ENCODE results near the gene SV2C.
A peak's percentile ranks its signal among the peaks of the same experiment; 100 is the strongest.

Gene SV2C

DNA sequence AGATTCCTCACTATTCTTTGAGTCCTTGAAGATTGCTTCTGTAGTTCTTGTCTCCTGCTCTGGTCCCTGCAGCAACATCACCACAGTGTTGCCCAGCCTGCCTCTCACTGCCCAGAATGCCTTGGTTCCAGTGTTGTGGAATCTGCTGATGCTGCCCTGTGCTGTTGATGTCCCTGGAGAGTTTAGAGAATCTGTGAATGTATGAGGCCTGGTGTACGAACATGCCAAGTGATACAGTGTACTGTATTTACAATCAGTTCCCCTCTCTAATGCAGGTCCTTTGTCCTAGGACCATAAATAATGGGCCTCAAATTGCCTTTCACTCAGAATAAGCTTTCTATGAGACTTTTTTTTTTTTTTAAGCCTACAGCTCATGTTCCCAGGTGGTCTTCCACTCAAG is 8.2 kb downstream of the SV2C start:
- DNase-seq (ENCODE audit: extremely low spot score, insufficient read length, low read depth), result no peak
- FAIRE-seq, result no peak

- DNase-seq (ENCODE audit: extremely low spot score, insufficient read length, low read depth) (no peak), FAIRE-seq (peak; percentile 50)
These were observed 16.1 kb downstream of the SV2C start for GRCh38 chr5:76099286-76099702.

DNA sequence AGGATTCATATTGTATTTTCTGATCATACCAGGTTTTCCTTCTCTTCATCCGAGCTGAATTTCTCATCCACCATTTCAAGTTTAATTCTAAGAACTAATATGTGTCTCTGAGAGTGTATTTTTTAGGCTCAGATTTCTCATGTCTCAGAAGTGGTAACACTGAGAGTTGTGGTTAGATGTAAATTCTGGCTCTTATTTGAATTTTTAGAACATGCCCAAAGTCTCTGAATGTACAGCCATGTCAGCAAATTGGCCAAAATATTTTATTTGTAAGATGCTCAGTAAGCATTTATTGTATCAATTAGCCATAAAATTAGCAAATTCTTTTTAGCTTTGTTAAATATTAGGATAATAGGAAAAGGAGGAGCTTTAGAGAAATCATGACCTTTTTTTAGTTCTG is 16.6 kb downstream of the SV2C start:
- no peak for DNase-seq (ENCODE audit: extremely low spot score, insufficient read length, low read depth)
- FAIRE-seq, result no peak

GRCh38 chr5:76104027-76104426 is 20.8 kb downstream of the SV2C start:
- DNase-seq (ENCODE audit: extremely low spot score, insufficient read length, low read depth) (no peak), FAIRE-seq (no peak)

- FAIRE-seq (no peak), DNase-seq (ENCODE audit: extremely low spot score, insufficient read length, low read depth) (no peak)
These were observed 23.0 kb downstream of the SV2C start for GRCh38 chr5:76106149-76106548.

- FAIRE-seq, result no peak
- DNase-seq (ENCODE audit: extremely low spot score, insufficient read length, low read depth), result no peak
These were observed 28.4 kb downstream of the SV2C start for GRCh38 chr5:76111477-76112174.

- DNase-seq (ENCODE audit: extremely low spot score, insufficient read length, low read depth) (no peak), FAIRE-seq (no peak)
These were observed 29.9 kb downstream of the SV2C start for GRCh38 chr5:76113103-76113502.

GRCh38 chr5:76114179-76114851 is 31.1 kb downstream of the SV2C start:
- DNase-seq (ENCODE audit: extremely low spot score, insufficient read length, low read depth) (no peak), FAIRE-seq (no peak)

GRCh38 chr5:76125346-76125745 is 42.2 kb downstream of the SV2C start:
- FAIRE-seq, result no peak
- no peak for DNase-seq (ENCODE audit: extremely low spot score, insufficient read length, low read depth)

GRCh38 chr5:76125888-76126287 is 42.7 kb downstream of the SV2C start:
- DNase-seq (ENCODE audit: extremely low spot score, insufficient read length, low read depth) (no peak), FAIRE-seq (no peak)

- no peak for DNase-seq (ENCODE audit: extremely low spot score, insufficient read length, low read depth)
- no peak for FAIRE-seq
These were observed 50.8 kb downstream of the SV2C start for GRCh38 chr5:76134003-76134402.

GRCh38 chr5:76134646-76135045 is 51.5 kb downstream of the SV2C start:
- no peak for FAIRE-seq

GRCh38 chr5:76137887-76138542 is 54.8 kb downstream of the SV2C start:
- DNase-seq (ENCODE audit: extremely low spot score, insufficient read length, low read depth) (no peak), FAIRE-seq (no peak)

More at GRCh38 chr5:76134646-76135045, 51.5 kb downstream of the SV2C start:
- no peak for DNase-seq (ENCODE audit: extremely low spot score, insufficient read length, low read depth)

GRCh38 chr5:76143884-76144283 is 60.7 kb downstream of the SV2C start:
- FAIRE-seq, result no peak

GRCh38 chr5:76144513-76145274 is 61.5 kb downstream of the SV2C start:
- no peak for DNase-seq (ENCODE audit: extremely low spot score, insufficient read length, low read depth)
- FAIRE-seq, result no peak

More at GRCh38 chr5:76143884-76144283, 60.7 kb downstream of the SV2C start:
- no peak for DNase-seq (ENCODE audit: extremely low spot score, insufficient read length, low read depth)

DNA sequence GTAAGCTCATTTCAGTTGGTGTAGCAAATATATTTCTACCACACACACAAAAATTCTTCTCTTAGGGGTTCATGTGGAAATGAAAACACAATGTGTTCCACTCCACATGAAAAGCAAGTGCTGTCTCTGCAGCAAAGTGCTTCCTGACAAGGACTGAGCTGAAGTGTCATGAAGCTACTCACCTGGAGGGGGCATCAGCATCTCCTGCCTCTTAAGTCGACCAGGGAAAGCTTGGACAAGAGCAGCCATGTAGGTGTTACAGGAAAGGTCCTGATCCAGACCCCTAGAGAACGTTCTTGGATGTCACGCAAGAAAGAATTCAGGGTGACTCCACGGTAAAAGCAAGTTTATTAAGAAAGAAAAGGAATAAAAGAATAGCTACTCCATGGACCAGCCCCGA is 62.8 kb downstream of the SV2C start:
- DNase-seq (ENCODE audit: extremely low spot score, insufficient read length, low read depth), result no peak
- FAIRE-seq, result peak; percentile 35

GRCh38 chr5:76149636-76150035 is 66.5 kb downstream of the SV2C start:
- DNase-seq (ENCODE audit: extremely low spot score, insufficient read length, low read depth) (no peak), FAIRE-seq (no peak)

- FAIRE-seq, result no peak
These were observed 69.0 kb downstream of the SV2C start for GRCh38 chr5:76152161-76152560.

DNA sequence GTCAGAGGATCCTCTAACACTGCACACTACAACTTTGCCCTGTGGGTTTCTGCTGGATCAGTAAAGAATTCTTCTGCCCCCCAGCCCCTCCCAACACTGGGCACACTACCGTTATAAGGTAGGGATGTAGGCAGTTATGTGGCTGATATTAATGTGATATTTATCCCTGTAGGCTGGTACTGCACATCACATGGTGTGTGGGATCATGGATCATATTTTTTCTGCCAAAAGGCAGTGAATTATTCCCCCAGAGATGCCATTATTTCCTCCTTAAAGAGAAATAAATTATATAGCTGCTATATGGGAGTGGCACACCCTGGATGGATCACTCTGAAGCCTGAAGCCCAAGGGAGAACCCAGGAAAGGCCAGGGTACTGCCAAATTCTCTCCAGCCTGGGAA is 69.5 kb downstream of the SV2C start:
- no peak for DNase-seq (ENCODE audit: extremely low spot score, insufficient read length, low read depth)
- no peak for FAIRE-seq

More at GRCh38 chr5:76152161-76152560, 69.0 kb downstream of the SV2C start:
- DNase-seq (ENCODE audit: extremely low spot score, insufficient read length, low read depth), result no peak

GRCh38 chr5:76153271-76153670 is 70.1 kb downstream of the SV2C start:
- FAIRE-seq, result no peak

More at GRCh38 chr5:76153271-76153670, 70.1 kb downstream of the SV2C start:
- no peak for DNase-seq (ENCODE audit: extremely low spot score, insufficient read length, low read depth)

Measured in GM18507 (cell line).